ENCODE results near the gene MCTP2.

The MCTP2 gene

DNA sequence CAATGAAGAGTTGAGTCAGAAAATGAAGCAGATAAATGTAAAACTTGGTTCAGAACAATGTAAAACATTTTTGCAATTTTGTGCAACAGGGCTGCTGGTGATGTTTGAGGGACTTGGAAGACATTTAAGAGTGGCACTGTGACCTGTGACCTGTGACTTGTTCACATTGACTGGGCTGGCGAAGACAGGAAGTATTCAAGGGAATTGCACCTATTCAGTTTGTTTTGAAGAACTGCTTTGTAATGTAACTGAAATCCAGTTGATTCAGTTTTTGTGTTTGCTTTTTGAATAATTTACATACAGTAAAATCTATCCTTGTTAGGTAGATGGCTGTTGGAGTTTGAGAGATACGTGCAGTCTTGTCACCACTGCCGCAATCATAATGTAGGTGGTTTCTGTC, 35.4 kb downstream of the MCTP2 start:
- DNase-seq = no peak

DNA sequence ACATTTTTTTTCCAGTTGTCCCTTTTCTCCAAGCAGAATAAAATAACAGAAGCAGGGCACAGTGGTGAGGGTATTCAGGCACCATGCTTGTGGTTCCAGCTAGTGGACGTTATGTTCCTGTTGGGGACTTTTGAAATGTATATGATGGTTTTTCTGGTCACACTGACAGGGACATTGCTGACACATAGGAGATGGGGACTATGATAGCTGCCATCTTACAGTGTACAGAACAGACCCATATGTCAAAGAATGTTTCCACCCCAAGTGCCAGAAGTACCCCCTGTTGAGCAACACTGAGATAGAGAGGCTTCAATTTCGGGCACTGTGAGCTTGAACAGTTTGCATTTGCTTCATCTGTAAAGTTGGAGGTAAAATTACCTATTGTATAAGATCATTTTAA, 38.6 kb downstream of the MCTP2 start:
- no peak for DNase-seq

DNA sequence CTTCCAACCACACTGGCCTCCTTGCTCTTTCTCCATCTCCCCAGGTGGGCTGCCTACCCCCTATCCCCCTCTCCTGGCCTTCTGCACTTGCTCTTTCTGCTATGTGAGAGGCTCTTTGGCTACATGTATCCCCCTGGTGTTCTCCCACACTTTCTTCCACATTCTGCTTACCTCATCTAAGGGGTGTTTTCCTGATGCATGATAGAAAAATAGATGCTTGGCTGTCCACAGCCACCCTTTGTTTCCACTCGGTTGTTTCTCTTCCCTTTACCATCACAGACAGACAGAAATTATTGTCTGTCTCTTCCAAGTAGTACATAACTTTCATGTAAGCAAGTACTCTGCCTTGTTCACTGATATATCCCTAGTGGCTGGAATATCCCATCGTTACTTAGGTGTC, 39.2 kb downstream of the MCTP2 start:
- no peak for DNase-seq

DNA sequence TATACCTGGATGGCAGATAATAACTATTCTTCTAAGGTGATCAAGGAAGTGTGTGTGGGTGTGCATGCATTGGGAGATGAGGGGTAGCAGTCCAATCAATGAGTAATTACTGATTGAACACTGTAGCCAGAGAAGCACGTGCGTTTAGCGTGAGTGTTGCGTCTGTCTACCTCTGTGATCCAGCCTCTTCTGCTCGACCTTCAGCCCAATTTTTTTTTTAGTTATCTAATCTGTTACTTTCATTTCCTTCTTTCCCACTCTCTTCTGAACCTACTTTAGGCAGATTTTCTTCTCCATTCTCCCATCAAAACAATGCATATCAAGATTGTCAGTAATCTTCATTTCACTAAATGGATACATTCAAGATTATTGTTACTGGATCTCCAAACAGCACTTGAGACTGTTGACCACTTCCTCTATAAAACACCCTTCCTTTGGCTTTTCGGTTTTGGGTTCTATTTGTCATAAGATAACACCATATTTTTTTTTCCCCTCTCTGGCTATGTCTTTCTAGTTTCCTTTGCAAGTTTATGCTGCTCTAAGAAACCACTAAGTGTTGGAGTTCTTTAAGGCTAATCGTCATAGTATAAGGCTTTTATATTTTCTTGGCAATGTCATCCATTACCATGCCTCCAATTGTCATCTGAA, 41.0 kb downstream of the MCTP2 start:
- no peak for DNase-seq

DNA sequence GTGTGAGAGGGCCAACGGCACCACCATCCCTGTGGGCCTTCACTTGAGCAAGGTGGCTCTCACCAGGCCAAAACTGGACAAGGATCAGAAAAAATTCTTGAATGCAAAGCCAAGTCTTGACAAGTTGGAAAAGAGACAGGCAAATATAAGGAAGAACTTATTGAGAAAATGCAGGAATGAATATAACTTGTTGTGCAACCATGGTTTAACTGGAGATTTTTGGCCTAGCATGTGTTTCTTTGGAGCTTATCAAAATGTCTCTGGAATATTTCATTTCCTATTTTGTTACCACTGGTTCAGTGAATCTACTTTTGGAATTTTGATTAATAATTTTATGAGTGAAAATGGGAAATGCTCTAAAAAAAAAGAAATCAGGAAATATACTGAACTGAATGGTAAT, 42.5 kb downstream of the MCTP2 start:
- no peak for DNase-seq

DNA sequence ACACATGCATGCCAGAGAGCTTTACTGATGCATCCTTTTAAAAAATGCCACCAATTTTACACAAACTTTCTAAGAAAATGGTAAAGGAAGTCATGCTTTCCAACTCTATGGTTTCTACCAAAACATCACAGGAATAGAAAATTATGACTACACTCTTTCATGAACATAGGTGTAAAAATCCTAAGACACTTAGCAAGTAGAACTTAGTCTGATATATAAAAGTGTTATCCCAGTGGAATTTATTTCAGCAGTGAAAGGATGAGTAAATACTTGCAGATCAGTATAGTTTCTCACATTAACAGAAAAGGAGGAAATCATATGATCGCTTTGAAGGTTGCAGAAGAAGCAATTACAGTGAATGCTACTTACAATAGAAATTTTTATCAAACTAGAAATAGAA, 43.4 kb downstream of the MCTP2 start:
- no peak for DNase-seq

DNA sequence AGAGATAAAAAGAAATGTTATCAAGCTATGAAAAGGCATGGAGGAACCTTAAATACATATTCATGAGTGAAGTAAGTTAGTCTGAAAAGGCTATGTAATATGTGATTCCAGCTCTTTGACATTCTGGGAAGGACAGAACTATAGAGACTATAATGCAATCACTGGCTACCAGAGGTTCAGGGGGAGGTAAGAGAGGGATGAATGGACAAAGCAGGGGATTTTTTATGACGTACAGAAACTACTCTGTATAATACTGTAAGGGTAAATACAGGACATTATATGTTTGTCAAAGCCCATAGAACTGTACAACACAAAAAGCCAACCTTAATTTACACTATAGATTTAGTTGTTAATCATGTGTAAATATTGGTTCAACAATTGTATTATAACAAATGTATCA, 46.1 kb downstream of the MCTP2 start:
- DNase-seq = no peak

DNA sequence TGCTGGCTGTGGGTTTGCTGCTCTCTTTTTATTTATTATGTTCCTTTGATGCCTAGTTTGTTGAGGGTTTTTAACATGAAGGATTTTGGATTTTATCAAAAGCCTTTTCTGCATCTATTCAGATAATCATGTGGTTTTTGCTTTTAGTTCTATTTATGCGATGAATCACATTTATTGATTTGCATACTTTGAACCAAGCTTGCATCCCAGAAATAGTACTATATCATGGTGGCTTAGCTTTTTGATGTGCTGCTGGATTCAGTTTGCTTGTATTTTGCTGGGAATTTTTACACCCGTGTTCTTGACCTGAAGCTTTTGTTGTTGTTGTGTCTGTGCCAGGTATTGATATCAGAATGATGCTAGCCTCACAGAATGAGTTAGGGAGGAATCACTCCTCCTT, 48.4 kb downstream of the MCTP2 start:
- DNase-seq = no peak

DNA sequence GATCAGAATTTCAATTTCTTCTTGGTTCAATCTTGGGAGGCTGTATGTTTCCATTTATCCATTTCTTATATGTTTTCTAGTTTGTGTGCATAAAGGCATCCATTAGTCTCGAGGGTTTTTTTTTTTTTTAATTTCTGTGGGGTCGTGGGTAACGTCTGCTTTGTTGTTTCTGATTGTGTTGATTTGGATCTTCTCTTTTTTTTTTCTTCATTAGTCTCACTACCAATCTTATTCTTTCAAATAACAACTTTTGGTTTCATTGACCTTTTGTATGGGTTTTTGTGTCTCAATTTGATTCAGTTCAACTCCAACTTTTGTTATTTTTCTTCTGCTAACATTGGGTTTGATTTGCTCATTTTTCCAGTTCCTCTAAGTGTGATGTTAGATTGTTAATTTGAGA, 48.9 kb downstream of the MCTP2 start:
- no peak for DNase-seq

DNA sequence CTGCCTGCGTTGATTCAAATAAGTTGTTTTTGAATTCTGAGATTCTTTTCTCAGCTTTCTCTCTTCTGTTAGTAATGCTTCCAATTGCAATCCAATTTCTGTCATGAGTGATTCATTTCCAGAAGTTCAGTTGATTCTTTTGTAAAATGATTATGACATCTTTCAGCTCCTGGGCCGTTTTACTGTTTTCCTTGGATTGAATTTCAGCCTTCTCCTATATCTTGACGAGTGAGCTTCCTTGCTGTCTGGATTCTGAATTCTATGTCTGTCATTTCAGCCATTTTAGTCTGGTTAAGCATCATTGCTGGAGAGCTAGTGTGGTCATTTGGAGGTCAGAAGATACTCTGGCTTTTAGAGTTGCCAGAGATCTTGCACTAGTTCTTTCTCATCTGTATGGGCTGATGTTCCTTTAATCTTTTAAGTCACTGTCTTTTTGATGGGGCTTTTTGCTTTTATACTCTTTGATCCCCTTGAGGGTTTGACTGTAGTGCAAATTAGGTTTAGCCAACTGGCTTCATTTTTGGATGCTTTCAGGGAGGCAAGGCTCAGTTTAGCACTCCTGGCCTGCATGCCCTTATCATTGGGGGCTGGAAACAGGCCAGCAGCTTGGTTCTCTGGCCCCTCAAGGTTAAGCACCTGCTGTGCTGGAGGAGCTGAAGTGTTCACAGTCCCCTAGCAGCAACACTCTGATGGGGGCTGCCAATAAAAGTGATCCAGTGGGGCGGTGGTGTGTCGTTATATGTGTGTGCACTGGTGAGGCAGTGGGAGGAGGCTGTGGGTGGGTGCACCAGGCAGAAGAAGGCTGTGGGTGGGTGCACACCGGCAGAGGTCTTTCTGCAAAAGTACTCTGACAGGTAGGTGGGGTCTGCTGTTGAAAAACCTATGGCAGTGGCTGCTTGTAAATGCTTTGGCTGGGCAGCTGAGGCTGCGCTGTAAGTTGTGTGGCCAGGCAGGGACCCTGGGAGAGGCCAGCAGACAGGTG, 51.2 kb downstream of the MCTP2 start:
- no peak for DNase-seq

DNA sequence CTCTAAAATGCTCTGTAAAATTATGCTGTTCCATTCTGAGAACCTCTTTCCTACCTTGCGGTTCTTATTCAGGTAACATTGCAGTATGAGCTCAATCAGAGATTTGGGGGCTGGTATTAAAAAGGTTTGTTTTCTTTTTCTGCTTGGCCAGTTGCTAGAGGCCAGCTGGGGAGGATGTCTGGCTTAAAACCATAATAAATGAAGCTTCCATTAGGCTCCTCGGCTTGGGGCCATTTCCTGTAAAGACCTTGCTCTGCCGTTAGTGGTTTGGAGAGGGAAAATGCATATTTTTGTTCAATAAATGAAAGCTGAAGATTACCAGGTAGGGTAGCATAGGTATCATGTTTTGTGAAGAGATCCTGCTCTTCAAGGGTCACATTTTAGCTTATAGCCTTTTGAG, 55.2 kb downstream of the MCTP2 start:
- DNase-seq = no peak

DNA sequence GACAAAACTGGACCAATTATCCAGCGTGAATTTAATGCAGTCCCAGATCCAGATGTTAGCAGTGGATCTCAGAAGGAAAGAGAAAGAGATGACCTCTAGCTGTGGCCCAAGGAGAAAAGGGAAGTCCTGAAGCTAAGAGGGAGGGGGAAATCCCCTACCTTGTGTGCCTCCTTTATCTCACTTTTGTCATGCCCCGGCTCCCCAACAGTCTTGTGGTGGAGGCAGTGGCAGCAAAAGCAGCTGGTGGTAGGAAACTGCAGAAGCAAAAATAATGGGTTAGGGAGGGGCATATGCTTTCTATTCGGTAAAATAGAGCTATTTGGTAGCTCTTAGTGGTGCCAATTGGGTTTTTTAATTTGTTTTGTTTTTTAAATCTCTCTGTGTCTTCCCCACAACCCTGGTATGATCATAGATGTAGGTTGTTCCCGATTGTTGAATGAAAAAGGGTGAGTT, 56.5 kb downstream of the MCTP2 start:
- DNase-seq = no peak

DNA sequence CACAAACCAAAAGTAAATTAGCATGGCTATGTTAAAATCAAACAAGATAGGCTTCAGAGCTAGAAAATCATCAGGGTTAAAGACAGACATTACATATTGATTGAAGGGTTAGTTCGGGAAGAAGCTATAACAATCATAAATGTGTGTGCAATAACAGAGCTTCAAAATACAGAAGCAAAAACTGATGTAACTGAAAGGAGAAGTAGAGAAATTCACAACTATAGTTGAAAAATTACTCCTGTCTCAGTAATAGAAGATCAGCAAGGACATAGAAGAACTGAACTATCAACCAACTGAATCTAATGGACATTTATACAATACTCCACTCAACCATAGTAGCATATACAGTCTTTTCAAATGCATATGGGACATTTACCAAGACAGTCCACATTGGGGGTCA, 59.4 kb downstream of the MCTP2 start:
- no peak for DNase-seq

DNA sequence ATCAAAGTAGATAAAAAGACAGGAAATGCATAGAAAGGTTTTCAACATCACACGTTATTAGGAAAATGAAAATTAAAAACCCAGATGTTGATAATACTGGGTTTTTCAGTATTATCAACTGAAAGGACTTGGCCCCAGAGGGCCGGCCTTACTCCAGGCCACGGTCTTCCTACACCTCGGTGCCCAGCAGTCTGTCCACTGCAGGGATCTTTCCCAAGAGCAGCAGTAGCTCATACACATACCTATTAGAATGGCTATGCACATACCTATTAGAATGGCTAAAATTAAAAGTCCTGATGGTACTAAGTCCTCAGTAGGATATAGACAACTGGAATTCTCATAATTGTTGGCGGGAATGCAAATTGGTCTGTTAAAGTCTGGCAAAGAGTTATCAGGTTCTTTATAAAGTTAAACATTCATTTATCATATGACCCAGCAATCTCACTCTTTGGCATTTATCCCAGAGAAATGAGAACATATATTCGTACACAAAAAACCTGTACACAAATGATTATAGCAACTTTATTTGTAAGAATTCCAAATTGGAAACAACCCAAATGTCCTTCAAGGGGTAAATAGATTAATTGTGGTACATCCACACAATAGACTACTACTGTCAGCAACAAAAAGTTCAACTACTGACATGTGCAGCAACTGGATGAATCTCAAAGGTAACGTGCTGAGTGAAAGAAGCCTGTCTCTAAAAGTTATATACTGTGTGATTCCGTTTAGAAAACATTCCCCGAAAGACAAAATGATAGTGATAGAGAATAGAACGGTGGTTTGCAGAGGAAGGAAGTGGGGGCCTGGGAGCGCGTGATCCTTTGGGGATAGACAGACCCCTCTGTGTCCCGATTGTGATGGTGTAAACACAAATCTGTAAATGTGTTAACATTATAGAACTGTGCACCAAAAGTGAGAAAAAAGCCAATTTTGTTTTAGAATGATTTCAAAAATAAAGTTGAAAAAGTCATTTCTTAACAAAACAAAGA, 62.3 kb downstream of the MCTP2 start:
- DNase-seq = no peak

DNA sequence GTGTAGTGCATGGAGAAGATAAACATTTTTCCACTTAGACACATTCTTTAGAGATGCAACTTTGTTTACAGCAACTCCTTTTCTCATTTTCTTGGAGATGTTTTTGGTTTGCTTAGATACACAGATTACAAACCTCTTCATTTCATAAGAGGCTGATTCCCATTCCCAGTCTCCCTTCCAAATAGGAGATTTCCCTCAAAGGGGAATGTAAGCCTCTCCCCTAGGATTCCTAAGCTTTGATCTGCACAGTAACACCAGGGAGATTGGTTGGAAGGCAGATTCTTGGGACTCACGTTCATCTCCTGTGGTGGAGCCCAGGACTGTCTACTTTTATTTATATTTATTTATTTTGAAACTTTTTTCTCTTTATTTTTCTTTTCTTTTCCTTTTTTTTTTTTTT, 63.2 kb downstream of the MCTP2 start:
- no peak for DNase-seq

DNA sequence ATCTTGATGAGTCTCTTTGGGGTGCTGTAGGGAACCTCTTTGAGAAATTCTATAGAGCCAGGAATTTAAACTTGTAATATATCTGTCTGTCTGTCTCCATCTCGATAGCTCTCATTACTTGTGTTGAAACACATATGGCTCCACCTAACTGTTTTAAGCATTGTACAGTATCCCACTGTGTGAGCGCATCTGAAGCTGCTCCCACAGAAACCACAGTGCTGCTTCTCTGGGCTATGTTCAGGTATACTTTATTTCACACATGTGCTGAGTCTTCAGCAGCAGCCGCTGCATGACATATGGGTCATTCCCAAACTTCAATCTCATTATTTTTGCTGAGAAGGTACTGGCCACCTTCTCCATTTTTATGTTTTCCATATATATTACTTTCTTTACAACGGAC, 63.9 kb downstream of the MCTP2 start:
- no peak for DNase-seq

DNA sequence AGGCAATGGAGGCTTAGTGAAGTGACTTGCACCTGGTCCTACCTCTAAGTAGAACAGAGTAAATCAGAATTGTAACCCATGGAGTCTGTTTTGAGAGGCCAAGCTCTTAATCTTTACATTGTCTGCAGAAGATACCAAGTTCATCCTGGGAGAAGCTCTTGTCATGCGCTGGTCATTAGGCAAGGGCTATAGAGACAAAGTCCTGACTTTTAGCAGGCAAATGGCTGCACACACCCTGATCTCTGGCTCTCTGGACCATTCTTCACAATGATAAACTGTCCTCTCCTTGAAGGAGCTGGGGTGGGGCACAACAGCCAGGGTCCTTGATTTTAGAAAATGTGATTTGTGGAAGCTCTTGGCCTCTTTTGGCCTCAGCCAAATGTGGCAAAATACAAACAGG, 65.4 kb downstream of the MCTP2 start:
- DNase-seq = no peak

DNA sequence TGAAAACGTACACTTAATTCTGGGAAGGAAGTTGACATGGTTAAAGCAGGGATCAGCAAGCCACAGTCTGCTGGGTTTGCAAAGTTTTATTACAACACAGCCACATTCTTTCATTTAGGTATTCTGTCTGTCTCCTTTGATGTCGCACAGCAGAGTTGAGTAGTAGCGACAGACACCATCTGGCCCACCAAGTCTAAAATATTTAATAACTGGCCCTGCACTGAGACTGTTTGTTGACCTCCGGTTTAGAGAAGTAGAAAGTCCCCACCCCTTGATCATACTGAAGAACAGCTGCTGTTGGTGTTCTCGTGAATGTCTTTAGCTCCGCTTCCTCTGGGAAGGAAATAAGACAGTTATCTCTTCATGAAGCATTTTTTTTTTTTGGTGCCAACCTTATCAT, 66.2 kb downstream of the MCTP2 start:
- DNase-seq = no peak

DNA sequence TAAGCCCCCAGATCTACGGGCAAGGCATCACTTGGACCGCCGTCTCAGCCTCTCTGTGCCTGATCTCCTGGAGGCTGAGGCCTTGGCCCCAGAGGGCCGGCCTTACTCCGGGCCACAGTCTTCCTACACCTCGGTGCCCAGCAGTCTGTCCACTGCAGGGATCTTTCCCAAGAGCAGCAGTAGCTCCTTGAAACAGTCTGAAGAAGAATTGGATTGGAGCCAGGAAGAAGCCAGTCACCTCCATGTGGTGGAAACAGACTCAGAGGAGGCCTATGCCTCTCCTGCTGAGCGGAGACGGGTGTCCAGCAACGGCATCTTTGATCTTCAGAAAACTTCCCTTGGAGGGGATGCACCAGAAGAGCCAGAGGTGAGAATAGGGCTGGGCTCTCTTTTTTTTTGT, 67.0 kb downstream of the MCTP2 start:
- no peak for DNase-seq

DNA sequence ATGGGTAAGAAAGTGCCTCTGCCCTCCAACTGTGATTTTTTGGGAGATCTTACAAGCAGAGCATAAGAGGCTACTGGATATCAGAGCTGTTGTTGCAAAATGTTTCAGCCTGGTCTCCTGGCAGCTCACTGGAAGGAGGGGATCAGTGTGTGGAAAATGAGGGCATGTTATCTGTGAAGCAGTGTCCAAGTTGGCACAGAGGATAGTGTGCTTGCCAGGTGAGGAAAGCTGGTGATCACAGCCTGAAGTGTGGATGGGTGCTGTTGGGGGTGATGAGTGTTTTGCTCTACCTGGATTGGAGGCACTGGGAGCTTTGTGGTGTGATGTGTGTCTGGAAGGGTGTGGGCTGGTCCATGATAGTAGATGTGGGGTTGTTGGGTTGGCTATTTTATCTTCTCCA, 69.3 kb downstream of the MCTP2 start:
- no peak for DNase-seq

DNA sequence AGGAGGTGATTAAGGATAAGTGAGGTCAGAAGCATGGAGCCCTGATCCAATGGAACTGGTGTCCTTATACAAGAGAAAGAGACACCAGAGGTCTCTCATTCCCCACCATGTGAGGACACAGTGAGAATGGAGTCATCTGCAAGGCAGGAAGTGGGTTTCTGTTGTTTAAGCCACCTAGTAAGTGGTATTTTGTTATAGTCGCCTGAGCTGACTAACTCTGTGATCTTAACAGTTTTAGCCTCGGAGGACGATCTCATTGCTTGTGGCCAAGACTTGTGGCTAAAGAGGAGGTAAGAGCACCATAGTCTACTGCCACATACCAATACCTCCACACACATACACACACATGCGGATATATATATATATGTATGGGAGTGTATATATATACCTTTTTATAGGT, 73.8 kb downstream of the MCTP2 start:
- DNase-seq = no peak

DNA sequence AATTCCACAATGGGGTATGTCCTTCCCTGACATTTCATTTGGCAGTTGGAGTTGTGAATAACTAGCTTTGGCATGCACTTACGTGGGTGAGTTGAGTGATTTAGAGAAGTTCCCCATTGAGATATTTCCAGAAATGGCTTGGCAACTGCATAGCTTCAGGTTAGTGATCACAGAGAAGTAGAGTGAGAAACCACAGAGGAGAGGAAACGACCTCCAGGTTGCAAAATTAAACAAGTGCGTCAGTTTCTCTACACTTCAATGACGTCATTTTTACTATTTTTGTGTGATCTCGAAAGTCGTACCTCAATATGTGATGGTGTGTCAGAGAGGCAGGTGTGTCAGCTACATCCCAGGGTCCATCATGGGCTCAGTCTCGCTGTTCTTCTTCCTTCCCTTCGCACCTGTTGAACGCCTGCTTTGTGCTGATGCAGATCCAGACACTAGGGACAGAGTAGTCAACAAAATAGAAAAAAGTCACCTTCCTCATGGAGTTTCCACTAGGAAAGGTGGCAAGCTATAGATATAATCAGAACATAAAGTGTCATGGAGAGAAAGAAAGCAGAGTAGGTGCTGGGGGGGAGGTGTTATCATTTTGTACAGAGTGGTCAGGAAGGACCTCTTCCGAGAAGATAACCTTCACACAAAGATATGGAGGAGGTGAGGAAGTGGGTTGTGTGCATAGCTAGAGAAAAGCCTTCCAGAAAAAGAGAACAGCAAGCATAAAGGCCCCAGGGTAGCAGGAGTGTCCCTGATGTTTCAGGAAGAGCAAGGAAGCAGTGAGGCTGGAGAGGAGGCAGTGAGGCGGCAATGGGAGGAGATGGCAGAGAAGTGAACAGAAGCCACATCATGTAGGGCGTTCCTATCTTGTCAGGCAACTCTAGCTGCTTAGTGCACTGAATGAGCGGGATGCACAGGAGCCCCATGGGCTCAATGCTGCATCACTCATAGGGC, 75.6 kb downstream of the MCTP2 start:
- no peak for DNase-seq
